GM23338 (cell line): ENCODE results near the gene CEP43. TPM values are rescaled to one million over a fixed set of nuclear protein-coding genes. Genes with fewer than 3 reads are reported as not detected.

Experiments used
- ATAC-seq: fragments of 200-7000 bp; cut with Tn5 transposase; 3 replicates; pipeline ENCODE4 v1.9.1; 2020
- DNase-seq: peaks from one replicate; pipeline ENCODE4 v3.0.0-alpha.2; 2015; ENCODE audit warnings: low spot score
- H2AFZ ChIP-seq: fragments of 200-600 bp; sonication (generic); 2 replicates; pipeline ENCODE4 v1.8.0; 2016; ENCODE audit warnings: antibody characterized with exemption, mild to moderate bottlenecking, moderate library complexity
- H3F3A ChIP-seq: fragments of 200-600 bp; sonication (generic); replicated peaks from 2 replicates; pipeline ENCODE4 v1.8.0; 2017; ENCODE audit warnings: antibody characterized with exemption, mixed run types, low read depth
- H3K27ac ChIP-seq: fragments of 200-600 bp; sonication (generic); 2 replicates; pipeline ENCODE4 v1.6.1; 2016; ENCODE audit warnings: low read depth
- H3K27me3 ChIP-seq: fragments of 200-600 bp; sonication (generic); 2 replicates; pipeline ENCODE4 v1.8.0; 2016; ENCODE audit warnings: mild to moderate bottlenecking, mixed run types, moderate library complexity; ENCODE audit not compliant: insufficient read depth
- H3K36me3 ChIP-seq: fragments of 200-600 bp; sonication (generic); 2 replicates; pipeline ENCODE4 v1.8.0; 2016; ENCODE audit warnings: mild to moderate bottlenecking; ENCODE audit not compliant: insufficient read depth
- H3K4me1 ChIP-seq: fragments of 200-600 bp; sonication (generic); 2 replicates; pipeline ENCODE4 v1.8.0; 2016; ENCODE audit warnings: mild to moderate bottlenecking, moderate library complexity; ENCODE audit not compliant: insufficient read depth
- H3K4me2 ChIP-seq: fragments of 200-600 bp; sonication (generic); 2 replicates; pipeline ENCODE4 v1.7.1; 2017; ENCODE audit warnings: mixed run types
- H3K4me3 ChIP-seq: fragments of 200-600 bp; sonication (generic); 2 replicates; pipeline ENCODE4 v1.6.1; 2016; ENCODE audit warnings: mixed run types
- H3K79me2 ChIP-seq: fragments of 200-600 bp; sonication (generic); replicated peaks from 2 replicates; pipeline ENCODE4 v1.8.0; 2017; ENCODE audit warnings: mild to moderate bottlenecking; ENCODE audit not compliant: insufficient read depth
- H3K9me2 ChIP-seq: fragments of 200-600 bp; sonication (generic); 2 replicates; pipeline ENCODE4 v1.8.0; 2017; ENCODE audit not compliant: insufficient read depth
- H4K20me1 ChIP-seq: fragments of 200-600 bp; sonication (generic); replicated peaks from 2 replicates; pipeline ENCODE4 v1.8.0; 2017; ENCODE audit warnings: mild to moderate bottlenecking; ENCODE audit not compliant: insufficient read depth
- H3K27ac Mint-ChIP-seq: 2 replicates; pipeline ENCODE4 v1.8.0; 2020; ENCODE audit warnings: inconsistent platforms, mild to moderate bottlenecking, moderate library complexity, mixed read lengths
- H3K27me3 Mint-ChIP-seq: 3 replicates; pipeline ENCODE4 v1.8.0; 2022; ENCODE audit warnings: low read depth, mild to moderate bottlenecking, moderate library complexity, mixed read lengths, inconsistent platforms; ENCODE audit not compliant: insufficient read depth, poor library complexity
- H3K36me3 Mint-ChIP-seq: 3 replicates; pipeline ENCODE4 v1.8.0; 2021; ENCODE audit warnings: low read depth, mild to moderate bottlenecking, inconsistent platforms, moderate library complexity, mixed read lengths
- H3K4me1 Mint-ChIP-seq: 3 replicates; pipeline ENCODE4 v1.8.0; 2020; ENCODE audit warnings: mild to moderate bottlenecking, inconsistent platforms, mixed read lengths
- H3K4me3 Mint-ChIP-seq: 3 replicates; pipeline ENCODE4 v1.8.0; 2021; ENCODE audit warnings: moderate library complexity, mild to moderate bottlenecking, inconsistent platforms, mixed read lengths
- H3K9me3 Mint-ChIP-seq: 3 replicates; pipeline ENCODE4 v1.8.0; 2020; ENCODE audit warnings: moderate library complexity, mild to moderate bottlenecking, inconsistent platforms, mixed read lengths
- CREB1 ChIP-seq: fragments of 250-450 bp; sonication (Bioruptor Pico); IDR thresholded peaks from 2 replicates; pipeline ENCODE4 v1.5.0; 2020; ENCODE audit warnings: low read depth, mild to moderate bottlenecking, moderate library complexity
- CTCF ChIP-seq, 2 experiments: fragments of 200-600 bp in 1 of 2; sonication (generic) in 1 of 2; conservative IDR thresholded peaks; 2 replicates each; pipeline versions ENCODE4 v1.5.1 to v1.6.1; 2016 to 2017; ENCODE audit warnings: antibody characterized with exemption in 2 of 2, low read depth in 2 of 2, mild to moderate bottlenecking in 2 of 2, moderate library complexity in 1 of 2
- EZH2 ChIP-seq: fragments of 200-600 bp; sonication (generic); IDR thresholded peaks from one replicate; pipeline ENCODE4 v1.8.0; 2017; ENCODE audit warnings: antibody characterized with exemption, mild to moderate bottlenecking, low read depth; ENCODE audit not compliant: unreplicated experiment
- EZH2phosphoT487 ChIP-seq: fragments of 200-600 bp; sonication (generic); IDR thresholded peaks from one replicate; pipeline ENCODE4 v1.8.1; 2018; ENCODE audit warnings: antibody characterized with exemption; ENCODE audit not compliant: unreplicated experiment
- JUNB ChIP-seq: IDR thresholded peaks from one replicate; pipeline ENCODE4 v1.6.1; 2016; ENCODE audit warnings: antibody characterized with exemption; ENCODE audit not compliant: unreplicated experiment
- NANOG ChIP-seq: IDR thresholded peaks from 2 replicates; pipeline ENCODE4 v1.6.1; 2016; ENCODE audit warnings: antibody characterized with exemption, borderline replicate concordance
- POLR2AphosphoS5 ChIP-seq: IDR thresholded peaks from 2 replicates; pipeline ENCODE4 v1.6.1; 2016; ENCODE audit warnings: antibody characterized with exemption, low read depth
- REST ChIP-seq: IDR thresholded peaks from one replicate; pipeline ENCODE4 v1.6.1; 2018; ENCODE audit warnings: antibody characterized with exemption; ENCODE audit not compliant: unreplicated experiment
- STAT1 ChIP-seq: IDR thresholded peaks from one replicate; pipeline ENCODE4 v1.6.1; 2016; ENCODE audit warnings: antibody characterized with exemption; ENCODE audit not compliant: unreplicated experiment
- ZNF114 ChIP-seq: fragments of 250-450 bp; sonication (Bioruptor Pico); IDR thresholded peaks from 2 replicates; pipeline ENCODE4 v1.5.0; 2020; ENCODE audit warnings: mild to moderate bottlenecking, moderate library complexity
- ZNF331 ChIP-seq: fragments of 250-450 bp; sonication (Bioruptor Pico); IDR thresholded peaks from 2 replicates; pipeline ENCODE4 v1.5.0; 2020; ENCODE audit warnings: low read depth, mild to moderate bottlenecking, moderate library complexity
- ZNF462 ChIP-seq: fragments of 250-450 bp; sonication (Bioruptor Pico); IDR thresholded peaks from 2 replicates; pipeline ENCODE4 v1.5.0; 2020; ENCODE audit warnings: mild to moderate bottlenecking, moderate library complexity
- polyA plus RNA-seq: library from polyadenylated mRNA; unstranded; fragments of >200 nt; fragmentation: Nextera tagmentation; extraction: Ambion mirVana; gene quantifications from 2 replicates; pipeline ENCODE4 v1.2.1, GENCODE V29; 2016
- total RNA-seq: library from RNA; depleted of rRNA; stranded (reverse); fragments of >200 nt; shearing (Covaris generic); gene quantifications from 2 replicates; pipeline ENCODE4 v1.2.3, GENCODE V29; 2014
- TF ChIP-seq, protein P1 (sequence below): IDR thresholded peaks from 2 replicates; pipeline ENCODE4 v1.6.1; 2016; ENCODE audit warnings: antibody characterized with exemption

CEP43 gene
- total and polyA plus RNA-seq, 2 experiments from 2014 or later, result 39.9 to 44.3 TPM

- no peak overlapping the region for H3K27ac ChIP-seq
- H3K9me2 ChIP-seq, result no peaks in the 10 kb centered on the region
- H3F3A ChIP-seq, result no peaks in the 10 kb centered on the region
- H4K20me1 ChIP-seq, result no peaks in the 10 kb centered on the region
- Mint-ChIP-seq H3K4me3 (no peak overlapping the region), H3K27ac (no peak overlapping the region), H3K27me3 (peaks cover 13% of the 10 kb centered on the region), H3K9me3 (peaks cover 48% of the 10 kb centered on the region), H3K4me1 (peaks cover 11% of the 10 kb centered on the region), H3K36me3 (peaks cover 73% of the 10 kb centered on the region)
- H3K4me2 ChIP-seq, result no peak overlapping the region
- no peak for ATAC-seq
- no peak for DNase-seq
- peaks cover 11% of the 10 kb centered on the region for H3K4me1 ChIP-seq
- no peak overlapping the region for H2AFZ ChIP-seq
- peaks cover 6% of the 10 kb centered on the region; the same call in 1 of the 2 replicates for H3K36me3 ChIP-seq
- H3K27me3 ChIP-seq, result no peaks in the 10 kb centered on the region
- TF ChIP-seq EZH2 (no peak), JUNB (no peak), ZNF331 (CRISPR knock-in tag) (no peak), REST (no peak), CTCF (conservative IDR thresholded peaks at IDR 0.05; ENCODE audit: low read depth in 2 of 2) (no peak), EZH2phosphoT487 (no peak), POLR2AphosphoS5 (no peak), NANOG (no peak), STAT1 (no peak), CREB1 (no peak), ZNF462 (CRISPR knock-in tag) (no peak), ZNF114 (CRISPR knock-in tag) (no peak)
- TF ChIP-seq, protein P1, sequence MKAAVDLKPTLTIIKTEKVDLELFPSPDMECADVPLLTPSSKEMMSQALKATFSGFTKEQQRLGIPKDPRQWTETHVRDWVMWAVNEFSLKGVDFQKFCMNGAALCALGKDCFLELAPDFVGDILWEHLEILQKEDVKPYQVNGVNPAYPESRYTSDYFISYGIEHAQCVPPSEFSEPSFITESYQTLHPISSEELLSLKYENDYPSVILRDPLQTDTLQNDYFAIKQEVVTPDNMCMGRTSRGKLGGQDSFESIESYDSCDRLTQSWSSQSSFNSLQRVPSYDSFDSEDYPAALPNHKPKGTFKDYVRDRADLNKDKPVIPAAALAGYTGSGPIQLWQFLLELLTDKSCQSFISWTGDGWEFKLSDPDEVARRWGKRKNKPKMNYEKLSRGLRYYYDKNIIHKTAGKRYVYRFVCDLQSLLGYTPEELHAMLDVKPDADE, result no peak
- H3K79me2 ChIP-seq, result no peaks in the 10 kb centered on the region
- H3K4me3 ChIP-seq, result no peak overlapping the region
Measured at GRCh38 chr6:166970776-166971175, 28.4 kb upstream of the CEP43 start.
